ENCODE results near the gene SELENOI. TPM values are rescaled to one million over a fixed set of nuclear protein-coding genes. Genes with fewer than 3 reads are reported as not detected.
"Not testable (repeated sequence)": the region's sequence is repeated elsewhere in the genome, so short reads cannot be mapped to it uniquely, and the experiment has no call there.

The SELENOI gene
- total and polyA plus RNA-seq, 10 of the 15 experiments (the other 5 are each of a cell fraction or from before 2014, with no cell fraction given) = 5.2 to 31.4 (median 17.4) TPM

GRCh38 chr2:26302846-26303245, 43.1 kb upstream of the SELENOI start:
- in situ Hi-C loops (cut with MboI) (no loop called here), intact Hi-C loops (cut with micrococcal nuclease; ENCODE audit: unreplicated experiment) (no loop called here)
- DNase-seq (ENCODE audit: low read depth, low spot score) (no peak), FAIRE-seq (no peak), ATAC-seq (no peak)
- H2AFZ ChIP-seq (ENCODE audit: control insufficient read depth, low read depth, low read length) = no peak overlapping the region
- no peak overlapping the region for H3K4me3 ChIP-seq
- RAD21 ChIA-PET (ENCODE audit: unreplicated experiment) = no interaction called here
- no peak overlapping the region for H3K9ac ChIP-seq (ENCODE audit: control insufficient read depth, insufficient read depth, low read length)
- H3K4me2 ChIP-seq (ENCODE audit: control insufficient read depth, insufficient read depth) = no peak overlapping the region
- 80% methylated on average over 6 of the region's 6 CpGs for WGBS (ENCODE audit: insufficient coverage, insufficient replicate concordance, low lambda C conversion rate, missing lambda C conversion rate)
- SMC1A ChIA-PET (ENCODE audit: uncharacterized antibody, unreplicated experiment) = interaction anchor here (1.0 kb wide), 1 partner anchor 16 kb away, joined by 3 read pairs; no protein-coding TSS in a partner anchor
- peaks cover 4% of the 10 kb centered on the region; the same call in 1 of the 2 replicates for H3K4me1 ChIP-seq (ENCODE audit: control insufficient read depth, insufficient read depth, low read length)
- no peaks in the 10 kb centered on the region for H3K36me3 ChIP-seq (ENCODE audit: control insufficient read depth in 2 of 2, insufficient read depth in 2 of 2, low read length in 1 of 2)
- H3K27me3 ChIP-seq (replicated peaks in 1 of 2; ENCODE audit: control insufficient read depth in 2 of 2, insufficient read depth in 2 of 2, low read length in 1 of 2) = no peaks in the 10 kb centered on the region
- POLR2A ChIA-PET = no interaction called here
- H3K79me2 ChIP-seq (ENCODE audit: control insufficient read depth, insufficient read depth, low read length) = no peaks in the 10 kb centered on the region
- no TSS peak for BruUV-seq (replicated peaks)
- H3K9me3 ChIP-seq (replicated peaks; ENCODE audit: control insufficient read depth, insufficient read depth, low read length) = no peaks in the 10 kb centered on the region
- TF ChIP-seq MEF2A (IDR thresholded peaks at IDR 0.05; ENCODE audit: insufficient read depth, low read depth, low read length) (no peak), EP300 (IDR thresholded peaks at IDR 0.05; ENCODE audit: borderline replicate concordance in 1 of 2, control insufficient read depth in 1 of 2, low read depth in 2 of 2, low read length in 2 of 2) (no peak), USF2 (IDR thresholded peaks at IDR 0.05; ENCODE audit: borderline replicate concordance, low read depth, low read length) (no peak), BCL11A (IDR thresholded peaks at IDR 0.05; ENCODE audit: low read depth, low read length) (no peak)
- no peaks in the 10 kb centered on the region for H4K20me1 ChIP-seq (ENCODE audit: control insufficient read depth, insufficient read depth)
- no peak overlapping the region for H3K27ac ChIP-seq (ENCODE audit: control insufficient read depth, insufficient read depth)
- CTCF ChIA-PET = no interaction called here

- CTCF ChIA-PET = interaction anchor here (0.6 to 0.7 kb wide), 2 partner anchors 9 to 410 kb away, joined by 3 read pairs; no protein-coding TSS in a partner anchor
Observed at GRCh38 chr2:26305094-26305493, 40.8 kb upstream of the SELENOI start.

More at GRCh38 chr2:26305094-26305493, 40.8 kb upstream of the SELENOI start:
- H3K9ac ChIP-seq (ENCODE audit: control insufficient read depth, insufficient read depth, low read length); H3K27me3 ChIP-seq (replicated peaks in 1 of 2; ENCODE audit: control insufficient read depth in 2 of 2, insufficient read depth in 2 of 2, low read length in 1 of 2); BruUV-seq (replicated peaks); H3K36me3 ChIP-seq (ENCODE audit: control insufficient read depth in 2 of 2, insufficient read depth in 2 of 2, low read length in 1 of 2); H3K4me2 ChIP-seq (ENCODE audit: control insufficient read depth, insufficient read depth); DNase-seq (ENCODE audit: low read depth, low spot score); H4K20me1 ChIP-seq (ENCODE audit: control insufficient read depth, insufficient read depth); ATAC-seq; H3K4me1 ChIP-seq (ENCODE audit: control insufficient read depth, insufficient read depth, low read length); H2AFZ ChIP-seq (ENCODE audit: control insufficient read depth, low read depth, low read length); intact Hi-C loops (cut with micrococcal nuclease; ENCODE audit: unreplicated experiment); H3K4me3 ChIP-seq; in situ Hi-C loops (cut with MboI); H3K9me3 ChIP-seq (replicated peaks; ENCODE audit: control insufficient read depth, insufficient read depth, low read length); H3K79me2 ChIP-seq (ENCODE audit: control insufficient read depth, insufficient read depth, low read length); RAD21 ChIA-PET (ENCODE audit: unreplicated experiment); FAIRE-seq; H3K27ac ChIP-seq (ENCODE audit: control insufficient read depth, insufficient read depth): not testable (repeated sequence)
- ChIA-PET POLR2A (interaction anchor here (0.6 to 1.0 kb wide), 4 partner anchors 19 to 458 kb away, joined by 3 to 4 read pairs (median 4); partner anchors contain the start of gene SELENOI), SMC1A (ENCODE audit: uncharacterized antibody, unreplicated experiment) (interaction anchor here (1.4 kb wide), 1 partner anchor 59 kb away, joined by 7 read pairs; no protein-coding TSS in a partner anchor)
- WGBS (ENCODE audit: insufficient coverage, insufficient replicate concordance, low lambda C conversion rate, missing lambda C conversion rate) = 51% methylated on average over 7 of the region's 7 CpGs
